NCI-H345 treated with DMSO at 0.1 percent for 48 hours (cell line): ENCODE results near the gene ZDHHC21.

Experiments
- DNase-seq: peaks from one replicate; lab custom pipeline; 2025; ENCODE audit not compliant: unreplicated experiment; lab: John Stamatoyannopoulos, UW

Gene ZDHHC21

DNA sequence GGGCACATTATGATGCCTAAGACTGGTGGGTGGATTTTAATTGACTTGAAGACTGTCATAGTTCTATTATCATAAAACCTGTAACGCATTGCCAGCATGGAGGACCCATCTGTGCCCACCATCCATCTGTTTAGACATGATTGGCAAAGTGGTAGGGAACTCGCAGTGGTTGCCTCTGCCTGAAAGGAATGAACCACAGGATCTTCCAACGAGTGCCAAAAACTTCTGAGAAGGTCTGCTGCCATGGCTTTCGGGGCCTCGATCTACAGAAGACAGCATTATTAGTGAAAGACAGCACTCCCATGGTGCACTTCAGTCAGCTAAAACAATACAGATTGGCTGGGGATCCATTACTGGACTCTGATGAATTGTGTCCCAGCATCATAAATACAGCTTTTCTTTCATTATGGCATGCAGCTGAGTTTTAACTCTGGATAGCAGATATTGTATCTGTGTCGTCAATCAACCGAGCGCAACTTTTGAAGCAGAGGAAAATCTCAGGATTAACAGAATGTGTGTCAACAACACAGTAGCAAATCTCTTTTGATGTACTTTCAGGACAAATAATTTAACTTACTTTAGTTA, 74.3 kb downstream of the ZDHHC21 start:
- DNase-seq: no peak

GRCh38 chr9:14616188-14616982, 76.8 kb downstream of the ZDHHC21 start:
- DNase-seq: peak; percentile 52

DNA sequence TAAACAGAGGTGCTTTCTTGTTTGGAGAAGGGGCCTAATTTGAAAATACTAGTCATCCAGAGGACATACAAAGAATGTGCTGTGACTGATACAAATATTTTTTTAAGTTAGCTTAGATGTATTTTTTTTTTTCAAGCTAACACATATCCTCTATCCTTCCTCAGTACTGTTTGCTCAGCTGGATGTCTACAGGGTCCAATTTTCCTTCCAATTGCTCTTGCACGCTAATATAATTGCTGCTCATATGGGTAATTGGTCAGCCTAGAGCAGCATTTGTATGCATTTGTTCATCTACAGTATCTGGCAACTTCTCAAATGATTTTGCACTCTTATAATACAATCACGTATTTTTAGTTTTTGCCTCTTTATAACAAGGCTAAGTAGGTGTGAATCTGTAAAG, 84.7 kb downstream of the ZDHHC21 start:
- no peak for DNase-seq

- no peak for DNase-seq
Observed at GRCh38 chr9:14597171-14597799, 95.9 kb downstream of the ZDHHC21 start.

GRCh38 chr9:14593406-14593805, 99.8 kb downstream of the ZDHHC21 start:
- no peak for DNase-seq

DNA sequence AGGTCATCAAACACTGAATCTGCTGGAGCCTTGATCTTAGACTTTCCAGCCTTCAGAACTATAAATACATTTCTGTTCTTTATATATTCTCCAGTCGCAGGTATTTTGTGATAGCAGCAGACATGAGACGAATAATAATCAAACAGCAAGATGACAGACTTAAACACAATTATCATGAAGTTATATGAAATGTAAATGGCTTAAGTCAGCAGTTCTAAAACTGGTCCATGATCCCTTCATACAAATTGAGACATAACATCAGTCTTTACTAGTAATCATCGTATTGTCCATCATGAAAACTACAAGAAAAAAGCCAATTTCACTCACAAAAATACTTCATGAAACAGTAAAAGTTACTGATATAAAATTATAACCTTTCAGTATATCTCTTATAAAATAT, 101.8 kb downstream of the ZDHHC21 start:
- no peak for DNase-seq

DNA sequence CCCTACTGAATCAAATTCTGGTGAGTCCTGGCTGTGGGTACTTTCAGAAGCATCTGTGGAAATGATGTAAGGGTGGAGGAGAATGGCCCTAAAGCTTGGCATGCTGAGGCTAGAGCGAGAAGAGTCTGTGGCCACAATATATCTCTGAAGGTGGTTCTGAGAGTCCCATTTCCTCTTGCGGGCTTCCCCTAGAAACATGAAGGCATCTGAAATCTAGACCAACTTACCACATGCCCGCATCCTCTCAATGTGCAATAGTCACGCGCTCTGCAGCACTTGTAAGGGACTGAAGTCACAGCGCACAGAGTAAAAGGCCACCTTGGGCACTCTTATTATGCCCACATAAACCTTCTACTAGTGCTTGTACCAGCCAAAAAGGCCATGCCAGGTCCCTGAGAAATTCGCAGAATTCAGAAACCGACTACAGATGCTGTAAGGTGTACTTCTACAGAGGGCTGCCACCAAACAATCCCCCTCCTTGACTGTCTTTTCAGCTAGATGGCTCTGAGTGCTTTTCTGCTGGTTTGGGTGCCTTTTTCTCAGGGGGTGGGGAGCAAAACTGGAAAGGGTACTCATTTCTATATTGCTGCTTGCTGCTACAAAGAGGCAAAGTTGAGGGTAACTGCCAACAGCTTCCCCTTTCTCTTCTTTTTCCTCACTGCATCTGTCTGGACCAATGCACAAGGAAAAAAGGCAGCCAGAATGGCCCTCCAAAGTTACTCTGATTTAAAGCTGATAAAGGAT, 107.3 kb downstream of the ZDHHC21 start:
- DNase-seq: no peak

DNA sequence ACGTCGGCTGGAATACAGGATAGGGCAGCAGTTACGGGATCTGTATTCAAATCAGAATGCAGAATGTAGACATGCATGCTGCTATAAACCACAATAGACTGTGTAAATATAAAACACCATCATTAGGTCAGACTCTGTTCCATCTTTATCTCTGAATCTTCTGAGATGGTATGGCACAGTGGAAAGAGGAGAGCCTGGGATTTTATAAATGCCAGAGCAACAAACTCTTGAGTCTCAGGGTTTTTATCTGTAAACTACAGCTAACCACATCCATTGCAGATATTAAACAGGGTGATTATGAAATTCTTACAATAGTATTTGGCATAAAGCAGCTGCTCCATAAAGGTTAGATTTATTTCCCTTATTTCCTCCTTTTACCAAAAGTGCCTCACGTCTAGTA, 108.7 kb downstream of the ZDHHC21 start:
- no peak for DNase-seq

DNA sequence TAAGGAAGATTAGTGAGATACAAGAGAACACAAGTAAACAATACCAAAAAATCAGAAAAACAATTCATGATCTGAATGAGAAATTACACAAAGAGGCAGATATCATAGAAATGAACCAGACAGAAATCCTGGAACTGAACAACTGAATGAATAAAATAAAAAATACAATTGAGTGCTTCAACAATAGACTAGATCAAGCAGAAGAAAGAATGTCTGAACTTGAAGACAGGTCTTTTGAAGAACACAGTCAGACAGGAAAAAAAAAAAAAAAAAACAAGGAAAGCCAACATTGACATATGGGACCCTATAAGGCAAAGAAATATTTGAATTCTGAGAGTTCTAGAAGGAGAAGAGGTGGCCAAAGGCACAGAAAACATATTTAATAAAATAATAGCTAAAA, 115.2 kb downstream of the ZDHHC21 start:
- DNase-seq: no peak

- no peak for DNase-seq
Observed at GRCh38 chr9:14574173-14574572, 119.1 kb downstream of the ZDHHC21 start.

DNA sequence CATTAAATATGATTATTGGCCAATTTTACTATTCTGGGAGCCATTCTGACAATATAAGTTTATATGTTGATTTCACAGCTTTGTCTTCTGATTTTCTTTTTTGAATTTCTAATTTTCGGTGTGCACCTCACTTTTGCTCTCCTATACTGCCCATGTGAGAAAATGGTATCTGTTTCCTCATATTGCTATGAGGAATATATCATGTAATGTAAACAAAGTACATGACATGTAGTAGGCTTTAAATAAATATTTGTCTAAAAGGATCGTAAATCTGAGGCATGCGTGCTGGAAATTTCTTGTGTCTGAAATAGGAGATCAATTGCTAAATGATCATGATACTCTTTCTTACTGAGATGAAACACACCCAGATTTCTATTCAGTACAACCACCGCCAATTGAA, 119.9 kb downstream of the ZDHHC21 start:
- no peak for DNase-seq

- DNase-seq: no peak
Observed at GRCh38 chr9:14565352-14566016, 127.7 kb downstream of the ZDHHC21 start.

GRCh38 chr9:14563902-14564624, 129.2 kb downstream of the ZDHHC21 start:
- DNase-seq: no peak

GRCh38 chr9:14561929-14562405, 131.3 kb downstream of the ZDHHC21 start:
- no peak for DNase-seq
